Dermis microvascular lymphatic vessel endothelial cell (primary cell): ENCODE data around the gene CTNNA2. TPM values are rescaled to one million over a fixed set of nuclear protein-coding genes. Genes with fewer than 3 reads are reported as not detected.
"Not testable (repeated sequence)": the region's sequence is repeated elsewhere in the genome, so short reads cannot be mapped to it uniquely, and the experiment has no call there.

Experiments
- DNase-seq, 2 donors: peaks; one replicate each; pipeline versions ENCODE4 v3.0.0 to v3.0.0-alpha.2; 2010; ENCODE audit warnings: low read depth in 2 of 2
- total RNA-seq: library from RNA; depleted of rRNA; stranded (reverse); fragments of >200 nt; gene quantifications from 2 replicates; pipeline ENCODE4 v1.2.1, GENCODE V29; 2014

Gene CTNNA2
- total RNA-seq, 1 donor from 2014 or later = not detected

- no peak for DNase-seq
These were observed 562.9 kb downstream of the CTNNA2 start for GRCh38 chr2:80075719-80076118.

- no peak for DNase-seq
These were observed 565.6 kb downstream of the CTNNA2 start for GRCh38 chr2:80078290-80079036.

GRCh38 chr2:80080957-80081356 is 568.1 kb downstream of the CTNNA2 start:
- no peak for DNase-seq

- no peak for DNase-seq
These were observed 574.0 kb downstream of the CTNNA2 start for GRCh38 chr2:80086831-80087230.

- DNase-seq = no peak
These were observed 578.4 kb downstream of the CTNNA2 start for GRCh38 chr2:80091237-80091636.

- no peak for DNase-seq
These were observed 579.6 kb downstream of the CTNNA2 start for GRCh38 chr2:80092474-80092873.

- not testable (repeated sequence) for DNase-seq
These were observed 585.7 kb downstream of the CTNNA2 start for GRCh38 chr2:80098503-80098902.

- no peak for DNase-seq
These were observed 589.2 kb downstream of the CTNNA2 start for GRCh38 chr2:80102026-80102425.

- DNase-seq = no peak
These were observed 592.3 kb downstream of the CTNNA2 start for GRCh38 chr2:80105015-80105640.

- no peak for DNase-seq
These were observed 598.3 kb downstream of the CTNNA2 start for GRCh38 chr2:80111185-80111584.

- DNase-seq = no peak
These were observed 599.9 kb downstream of the CTNNA2 start for GRCh38 chr2:80112790-80113189.

- no peak for DNase-seq
These were observed 600.5 kb downstream of the CTNNA2 start for GRCh38 chr2:80113399-80113798.

GRCh38 chr2:80114812-80115211 is 602.0 kb downstream of the CTNNA2 start:
- no peak for DNase-seq

GRCh38 chr2:80117401-80117800 is 604.5 kb downstream of the CTNNA2 start:
- no peak for DNase-seq

- DNase-seq = no peak
These were observed 608.0 kb downstream of the CTNNA2 start for GRCh38 chr2:80120866-80121265.

GRCh38 chr2:80122675-80123074 is 609.8 kb downstream of the CTNNA2 start:
- no peak for DNase-seq

- DNase-seq = no peak
These were observed 613.8 kb downstream of the CTNNA2 start for GRCh38 chr2:80126596-80127189.

GRCh38 chr2:80128080-80128479 is 615.2 kb downstream of the CTNNA2 start:
- no peak for DNase-seq

- DNase-seq = no peak
These were observed 619.4 kb downstream of the CTNNA2 start for GRCh38 chr2:80132281-80132680.

- no peak for DNase-seq
These were observed 622.1 kb downstream of the CTNNA2 start for GRCh38 chr2:80135001-80135400.

GRCh38 chr2:80136338-80136737 is 623.5 kb downstream of the CTNNA2 start:
- no peak for DNase-seq

GRCh38 chr2:80139001-80139400 is 626.1 kb downstream of the CTNNA2 start:
- no peak for DNase-seq
